ENCODE measurements around the gene ATXN2L.

- TF ChIP-seq CTCF (tag by site-specific recombination; IDR thresholded peaks at IDR 0.05), result no peak
- no peak for TF ChIP-seq ZNF555 (tag by site-specific recombination; conservative IDR thresholded peaks at IDR 0.05)
- TF ChIP-seq BCL11A (tag by site-specific recombination; IDR thresholded peaks at IDR 0.05; ENCODE audit: low read depth), result no peak
- TF ChIP-seq ZNF548 (tag by site-specific recombination; IDR thresholded peaks at IDR 0.05), result no peak
- TF ChIP-seq ZBTB8A (tag by site-specific recombination; IDR thresholded peaks at IDR 0.05), result no peak
Observed at GRCh38 chr16:28845761-28846079, 22.9 kb downstream of the ATXN2L start.
